Mesendoderm (in vitro differentiated cells): ENCODE data around the gene ANKRD31.

Experiments used
- DNase-seq: peaks from one replicate; pipeline ENCODE4 v3.0.0; 2013
- H2AK5ac ChIP-seq: 2 replicates; pipeline ENCODE4 v1.6.1; 2013; ENCODE audit warnings: low read length, inconsistent platforms
- H2BK120ac ChIP-seq: 2 replicates; pipeline ENCODE4 v1.6.1; 2013; ENCODE audit warnings: low read depth, mild to moderate bottlenecking, low read length, moderate library complexity, mixed read lengths
- H2BK15ac ChIP-seq: replicated peaks from 2 replicates; pipeline ENCODE4 v1.6.1; 2013; ENCODE audit warnings: low read depth, mild to moderate bottlenecking, moderate library complexity
- H2BK5ac ChIP-seq: 2 replicates; pipeline ENCODE4 v1.6.1; 2013; ENCODE audit warnings: low read length, inconsistent platforms
- H3K18ac ChIP-seq: 2 replicates; pipeline ENCODE4 v1.6.1; 2013; ENCODE audit warnings: mild to moderate bottlenecking, low read length, mixed read lengths
- H3K23ac ChIP-seq: one replicate; pipeline ENCODE4 v1.6.1; 2013; ENCODE audit warnings: low read length
- H3K27ac ChIP-seq: 2 replicates; pipeline ENCODE4 v1.5.1; 2013; ENCODE audit warnings: low read depth, mild to moderate bottlenecking, inconsistent platforms, low read length, moderate library complexity
- H3K27me3 ChIP-seq: 2 replicates; pipeline ENCODE4 v1.6.1; 2013; ENCODE audit warnings: low read length, control low read depth, mild to moderate bottlenecking, inconsistent platforms; ENCODE audit not compliant: insufficient read depth, poor library complexity
- H3K36me3 ChIP-seq: 2 replicates; pipeline ENCODE4 v1.6.1; 2013; ENCODE audit warnings: low read length, inconsistent platforms; ENCODE audit not compliant: control insufficient read depth, insufficient read depth
- H3K4ac ChIP-seq: one replicate; pipeline ENCODE4 v1.6.1; 2013; ENCODE audit warnings: low read depth, mild to moderate bottlenecking, low read length, moderate library complexity
- H3K4me1 ChIP-seq: 2 replicates; pipeline ENCODE4 v1.6.1; 2013; ENCODE audit warnings: low read depth, low read length, inconsistent platforms; ENCODE audit not compliant: control insufficient read depth
- H3K4me2 ChIP-seq: 2 replicates; pipeline ENCODE4 v1.6.1; 2013; ENCODE audit warnings: low read length
- H3K4me3 ChIP-seq: 2 replicates; pipeline ENCODE4 v1.5.1; 2013; ENCODE audit warnings: mild to moderate bottlenecking, low read length
- H3K56ac ChIP-seq: one replicate; pipeline ENCODE4 v1.6.1; 2013; ENCODE audit warnings: low read length
- H3K79me1 ChIP-seq: 2 replicates; pipeline ENCODE4 v1.6.1; 2013; ENCODE audit warnings: low read length, inconsistent platforms
- H3K79me2 ChIP-seq: 2 replicates; pipeline ENCODE4 v1.6.1; 2013; ENCODE audit warnings: mild to moderate bottlenecking, low read length; ENCODE audit not compliant: control insufficient read depth, insufficient read depth
- H3K9ac ChIP-seq: 2 replicates; pipeline ENCODE4 v1.6.1; 2013; ENCODE audit warnings: low read length, inconsistent platforms
- H4K5ac ChIP-seq: one replicate; pipeline ENCODE4 v1.6.1; 2013; ENCODE audit warnings: low read length
- H4K8ac ChIP-seq: one replicate; pipeline ENCODE4 v1.6.1; 2013; ENCODE audit warnings: low read depth, mild to moderate bottlenecking, control low read depth, low read length, moderate library complexity
- WGBS: extraction: QIAGEN DNeasy Blood & Tissue Kit; methylation state at CpG from one replicate; pipeline ENCODE4 v1.1.7; 2013; ENCODE audit warnings: low lambda C conversion rate, missing lambda C conversion rate; ENCODE audit not compliant: insufficient coverage; ENCODE audit errors: extremely low coverage; 5-methylcytosine and 5-hydroxymethylcytosine counted together

ANKRD31 gene

DNA sequence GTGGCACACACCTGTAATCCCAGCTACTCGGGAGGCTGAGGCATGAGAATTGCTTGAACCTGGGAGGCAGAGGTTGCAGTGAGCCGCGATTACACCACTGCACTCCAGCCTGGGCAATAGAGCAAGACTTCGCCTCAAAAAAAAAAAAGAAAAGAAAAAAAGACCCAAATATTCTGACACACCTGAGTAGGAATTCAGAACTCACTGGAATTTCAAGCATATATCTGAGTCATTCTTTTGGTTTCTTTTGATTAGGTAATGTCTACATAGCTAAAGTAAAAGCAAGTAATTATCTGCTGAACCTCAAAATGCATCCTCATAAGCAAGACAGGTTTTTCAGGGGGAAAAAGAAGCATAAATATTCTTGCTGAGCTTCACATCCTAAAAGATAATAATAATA, 35.9 kb downstream of the ANKRD31 start:
- H3K79me2 ChIP-seq: no peaks in the 10 kb centered on the region
- no peak overlapping the region for H3K4me2 ChIP-seq
- H3K4ac ChIP-seq: no peak overlapping the region
- H3K4me1 ChIP-seq: no peaks in the 10 kb centered on the region
- DNase-seq: no peak
- no peaks in the 10 kb centered on the region for H3K79me1 ChIP-seq
- no peak overlapping the region for H2BK120ac ChIP-seq
- no peak overlapping the region for H3K56ac ChIP-seq
- H4K5ac ChIP-seq: no peak overlapping the region
- H3K4me3 ChIP-seq: no peak overlapping the region
- no peak overlapping the region for H3K27ac ChIP-seq
- H3K18ac ChIP-seq: no peak overlapping the region
- whole genome bisulfite sequencing: no CpG with 5 or more reads among the region's 4 CpGs
- H2AK5ac ChIP-seq: no peak overlapping the region
- H2BK15ac ChIP-seq: no peak overlapping the region
- no peak overlapping the region for H2BK5ac ChIP-seq
- no peak overlapping the region for H3K9ac ChIP-seq
- H3K36me3 ChIP-seq: no peaks in the 10 kb centered on the region
- no peak overlapping the region for H4K8ac ChIP-seq
- no peaks in the 10 kb centered on the region for H3K27me3 ChIP-seq
- no peak overlapping the region for H3K23ac ChIP-seq

GRCh38 chr5:75199946-75200345, 36.7 kb downstream of the ANKRD31 start:
- Histone ChIP-seq H3K27me3 (no peaks in the 10 kb centered on the region), H3K4me3 (no peak overlapping the region), H3K4ac (no peak overlapping the region), H3K4me2 (no peak overlapping the region), H3K23ac (no peak overlapping the region), H4K8ac (no peak overlapping the region), H2BK120ac (no peak overlapping the region), H2AK5ac (no peak overlapping the region), H3K18ac (no peak overlapping the region), H3K56ac (no peak overlapping the region), H2BK5ac (no peak overlapping the region), H2BK15ac (no peak overlapping the region), H3K9ac (no peak overlapping the region), H3K27ac (no peak overlapping the region), H3K4me1 (no peaks in the 10 kb centered on the region), H3K79me1 (no peaks in the 10 kb centered on the region), H3K36me3 (no peaks in the 10 kb centered on the region), H3K79me2 (no peaks in the 10 kb centered on the region), H4K5ac (no peak overlapping the region)
- peak; percentile 79 for DNase-seq
- no CpG with 5 or more reads among the region's 1 CpG for WGBS

- Histone ChIP-seq H3K9ac (no peak overlapping the region), H3K79me1 (no peaks in the 10 kb centered on the region), H3K27ac (peak overlapping the region; percentile 39), H3K4me2 (no peak overlapping the region), H4K8ac (no peak overlapping the region), H2BK120ac (no peak overlapping the region), H3K4ac (no peak overlapping the region), H3K56ac (no peak overlapping the region), H4K5ac (no peak overlapping the region), H2BK15ac (no peak overlapping the region), H3K36me3 (no peaks in the 10 kb centered on the region), H2AK5ac (no peak overlapping the region), H3K79me2 (no peaks in the 10 kb centered on the region), H3K18ac (no peak overlapping the region), H3K4me3 (no peak overlapping the region), H2BK5ac (peak overlapping the region; percentile 52), H3K4me1 (no peaks in the 10 kb centered on the region), H3K27me3 (no peaks in the 10 kb centered on the region), H3K23ac (no peak overlapping the region)
- no CpG with 5 or more reads among the region's 2 CpGs for WGBS
- peak; percentile 45 for DNase-seq
These were observed 37.6 kb downstream of the ANKRD31 start for GRCh38 chr5:75199071-75199470.

- H2BK120ac ChIP-seq: no peak overlapping the region
- no peak overlapping the region for H3K4me2 ChIP-seq
- no peak overlapping the region for H2BK15ac ChIP-seq
- H4K8ac ChIP-seq: no peak overlapping the region
- whole genome bisulfite sequencing: no CpG with 5 or more reads among the region's 5 CpGs
- no peak overlapping the region for H3K4ac ChIP-seq
- no peak overlapping the region for H3K27ac ChIP-seq
- H3K79me2 ChIP-seq: no peaks in the 10 kb centered on the region
- no peak overlapping the region for H3K9ac ChIP-seq
- H4K5ac ChIP-seq: no peak overlapping the region
- DNase-seq: no peak
- no peak overlapping the region for H3K4me3 ChIP-seq
- no peak overlapping the region for H2BK5ac ChIP-seq
- H3K56ac ChIP-seq: no peak overlapping the region
- peak overlapping the region; percentile 61 for H3K18ac ChIP-seq
- H3K36me3 ChIP-seq: no peaks in the 10 kb centered on the region
- H3K27me3 ChIP-seq: no peaks in the 10 kb centered on the region
- H3K23ac ChIP-seq: no peak overlapping the region
- H3K79me1 ChIP-seq: no peaks in the 10 kb centered on the region
- H3K4me1 ChIP-seq: no peaks in the 10 kb centered on the region
- H2AK5ac ChIP-seq: no peak overlapping the region
These were observed 38.9 kb downstream of the ANKRD31 start for GRCh38 chr5:75197745-75198144.

GRCh38 chr5:75192804-75193203, 43.9 kb downstream of the ANKRD31 start:
- WGBS: no CpG with 5 or more reads among the region's 6 CpGs
- DNase-seq: no peak
- no peak overlapping the region for H3K4me2 ChIP-seq

GRCh38 chr5:75192264-75192663, 44.4 kb downstream of the ANKRD31 start:
- no peak overlapping the region for H3K4me3 ChIP-seq
- H4K8ac ChIP-seq: no peak overlapping the region
- H2AK5ac ChIP-seq: no peak overlapping the region
- no peaks in the 10 kb centered on the region for H3K36me3 ChIP-seq
- H2BK15ac ChIP-seq: no peak overlapping the region
- no peak overlapping the region for H3K18ac ChIP-seq
- no peak overlapping the region for H3K4me2 ChIP-seq
- H3K23ac ChIP-seq: no peak overlapping the region
- no peak overlapping the region for H4K5ac ChIP-seq
- no peak overlapping the region for H2BK5ac ChIP-seq
- H2BK120ac ChIP-seq: no peak overlapping the region
- H3K56ac ChIP-seq: no peak overlapping the region
- H3K27me3 ChIP-seq: no peaks in the 10 kb centered on the region
- no peak overlapping the region for H3K27ac ChIP-seq
- no peak for DNase-seq
- no peaks in the 10 kb centered on the region for H3K79me1 ChIP-seq
- no peaks in the 10 kb centered on the region for H3K79me2 ChIP-seq
- no peak overlapping the region for H3K9ac ChIP-seq
- no peaks in the 10 kb centered on the region for H3K4me1 ChIP-seq
- H3K4ac ChIP-seq: no peak overlapping the region

More at GRCh38 chr5:75192804-75193203, 43.9 kb downstream of the ANKRD31 start:
- H3K27ac ChIP-seq: no peak overlapping the region
- no peak overlapping the region for H4K5ac ChIP-seq
- H3K4me1 ChIP-seq: no peaks in the 10 kb centered on the region
- H4K8ac ChIP-seq: no peak overlapping the region
- H2BK120ac ChIP-seq: no peak overlapping the region
- H3K79me2 ChIP-seq: no peaks in the 10 kb centered on the region
- no peak overlapping the region for H3K9ac ChIP-seq
- H3K36me3 ChIP-seq: no peaks in the 10 kb centered on the region
- no peak overlapping the region for H2AK5ac ChIP-seq
- no peaks in the 10 kb centered on the region for H3K27me3 ChIP-seq
- no peak overlapping the region for H3K4me3 ChIP-seq
- H2BK5ac ChIP-seq: no peak overlapping the region
- H2BK15ac ChIP-seq: no peak overlapping the region
- H3K23ac ChIP-seq: no peak overlapping the region
- H3K56ac ChIP-seq: no peak overlapping the region
- H3K79me1 ChIP-seq: no peaks in the 10 kb centered on the region
- no peak overlapping the region for H3K18ac ChIP-seq
- no peak overlapping the region for H3K4ac ChIP-seq
